Measurements from ENCODE around the gene RBCK1. TPM values are rescaled to one million over a fixed set of nuclear protein-coding genes. Genes with fewer than 3 reads are reported as not detected.

Gene RBCK1
- total and polyA plus RNA-seq, 8 donors = 89.6 to 104 (median 98.7) TPM

DNA sequence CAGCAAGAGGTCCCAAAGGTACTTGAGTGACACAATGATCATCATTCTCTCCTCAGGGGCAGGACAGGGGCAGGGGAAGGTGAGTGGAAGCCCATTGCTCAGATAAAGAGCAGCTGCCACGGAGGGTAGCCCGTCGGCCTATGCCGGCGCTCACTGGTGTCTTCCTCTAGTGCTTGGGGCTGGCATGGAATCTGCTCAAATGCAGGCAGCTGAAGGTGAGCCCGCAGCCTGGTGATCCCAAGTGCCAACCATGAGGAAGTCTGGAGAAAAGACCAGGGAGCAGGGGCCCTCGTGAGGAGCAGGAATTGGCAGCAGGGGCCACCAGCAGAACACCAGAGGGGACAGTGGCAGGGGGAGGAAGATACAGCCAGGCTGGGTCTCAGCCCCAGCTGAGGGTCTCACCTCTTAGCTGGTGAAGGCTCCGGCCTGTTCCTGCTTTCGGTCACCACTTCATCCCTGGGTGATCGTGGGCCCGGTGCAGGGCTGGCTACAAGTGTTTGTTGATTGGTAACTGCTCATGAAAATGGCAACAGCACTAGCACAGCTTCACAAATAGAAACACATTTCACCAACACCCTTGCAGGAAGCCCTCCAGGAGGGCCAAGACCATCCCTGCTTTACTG lies 24.7 kb downstream of the RBCK1 start:
- TF ChIP-seq, protein P1, sequence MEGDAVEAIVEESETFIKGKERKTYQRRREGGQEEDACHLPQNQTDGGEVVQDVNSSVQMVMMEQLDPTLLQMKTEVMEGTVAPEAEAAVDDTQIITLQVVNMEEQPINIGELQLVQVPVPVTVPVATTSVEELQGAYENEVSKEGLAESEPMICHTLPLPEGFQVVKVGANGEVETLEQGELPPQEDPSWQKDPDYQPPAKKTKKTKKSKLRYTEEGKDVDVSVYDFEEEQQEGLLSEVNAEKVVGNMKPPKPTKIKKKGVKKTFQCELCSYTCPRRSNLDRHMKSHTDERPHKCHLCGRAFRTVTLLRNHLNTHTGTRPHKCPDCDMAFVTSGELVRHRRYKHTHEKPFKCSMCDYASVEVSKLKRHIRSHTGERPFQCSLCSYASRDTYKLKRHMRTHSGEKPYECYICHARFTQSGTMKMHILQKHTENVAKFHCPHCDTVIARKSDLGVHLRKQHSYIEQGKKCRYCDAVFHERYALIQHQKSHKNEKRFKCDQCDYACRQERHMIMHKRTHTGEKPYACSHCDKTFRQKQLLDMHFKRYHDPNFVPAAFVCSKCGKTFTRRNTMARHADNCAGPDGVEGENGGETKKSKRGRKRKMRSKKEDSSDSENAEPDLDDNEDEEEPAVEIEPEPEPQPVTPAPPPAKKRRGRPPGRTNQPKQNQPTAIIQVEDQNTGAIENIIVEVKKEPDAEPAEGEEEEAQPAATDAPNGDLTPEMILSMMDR (IDR thresholded peaks at IDR 0.05) = no peak
- intact Hi-C loops (cut with DNase I) = no loop called here
- Histone ChIP-seq H3K4me1 (peaks cover 0 to 6% of the 10 kb centered on the region in 2 donors), H3K27me3 (no peaks in the 10 kb centered on the region), H3K27ac (no peak overlapping the region), H3K9me3 (no peaks in the 10 kb centered on the region), H3K36me3 (peaks cover 0 to 91% of the 10 kb centered on the region in 2 donors), H3K4me3 (no peak overlapping the region)
- no peak for ATAC-seq
- DNase-seq = no peak

DNA sequence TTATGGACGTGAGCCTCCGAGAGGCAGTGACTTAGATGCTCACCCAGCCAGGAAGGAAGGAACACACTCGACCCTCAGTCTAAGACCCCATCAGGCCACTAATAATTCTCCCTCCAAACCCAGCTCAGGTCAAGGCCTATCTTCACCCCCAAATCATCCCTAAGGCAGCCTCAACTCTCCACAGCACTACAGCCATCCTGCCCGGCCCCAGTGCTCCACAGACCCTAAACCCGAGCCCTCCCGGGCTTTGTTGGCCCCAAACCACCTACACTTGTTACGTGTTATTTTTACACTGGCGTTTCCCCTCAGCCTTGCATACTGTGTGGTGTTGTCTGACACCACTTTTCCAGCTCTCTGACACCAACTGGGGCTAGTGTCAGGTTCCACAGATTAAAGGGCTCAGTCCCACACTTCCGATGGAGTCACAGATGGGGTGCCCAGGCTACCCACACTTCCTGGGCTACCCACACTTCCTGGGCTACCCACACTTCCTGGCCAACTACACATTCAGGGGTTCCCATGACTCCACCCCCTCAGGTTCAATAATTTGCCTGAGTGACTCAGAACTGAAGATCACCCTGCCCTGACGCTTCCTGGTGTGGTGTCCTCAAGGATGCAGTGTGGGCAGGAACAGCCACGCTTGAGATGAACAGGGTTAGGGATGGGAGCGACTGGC lies 25.3 kb downstream of the RBCK1 start:
- peaks cover 0 to 13% of the 10 kb centered on the region in 2 donors for H3K4me1 ChIP-seq
- ATAC-seq (no peak), DNase-seq (no peak)
- no peak overlapping the region for H3K4me3 ChIP-seq
- H3K9me3 ChIP-seq = no peaks in the 10 kb centered on the region
- TF ChIP-seq, protein P1 (IDR thresholded peaks at IDR 0.05) = no peak
- peak overlapping the region in 1 of 2 donors; percentile 23 for H3K27ac ChIP-seq
- intact Hi-C loops (cut with DNase I) = no loop called here
- H3K27me3 ChIP-seq = no peaks in the 10 kb centered on the region
- peaks cover 0 to 92% of the 10 kb centered on the region in 2 donors for H3K36me3 ChIP-seq

DNA sequence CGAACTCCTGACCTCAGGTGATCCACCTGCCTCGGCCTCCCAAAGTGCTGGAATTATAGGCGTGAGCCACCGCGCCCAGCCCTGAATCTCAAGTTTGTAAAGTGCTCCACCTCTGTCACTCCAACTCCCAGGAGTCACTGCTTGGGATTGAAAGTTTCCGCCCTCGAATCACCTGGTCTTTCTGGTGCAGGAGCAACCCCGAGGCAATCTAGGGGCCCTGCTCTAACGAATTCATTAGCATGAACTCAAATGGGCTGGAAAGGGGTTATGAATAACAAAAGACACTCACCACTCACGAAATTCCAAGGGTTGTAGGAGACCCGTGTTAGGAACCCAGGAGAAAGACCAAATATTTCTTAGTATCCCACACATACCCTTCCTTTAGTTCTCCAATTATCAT lies 26.1 kb downstream of the RBCK1 start:
- H3K4me1 ChIP-seq = peaks cover 0 to 21% of the 10 kb centered on the region in 2 donors
- no peak overlapping the region for H3K27ac ChIP-seq
- no peaks in the 10 kb centered on the region for H3K27me3 ChIP-seq
- TF ChIP-seq, protein P1 (IDR thresholded peaks at IDR 0.05) = no peak
- ATAC-seq = no peak
- DNase-seq = no peak
- no peaks in the 10 kb centered on the region for H3K9me3 ChIP-seq
- intact Hi-C loops (cut with DNase I) = no loop called here
- H3K36me3 ChIP-seq = peaks cover 0 to 92% of the 10 kb centered on the region in 2 donors
- H3K4me3 ChIP-seq = no peak overlapping the region

DNA sequence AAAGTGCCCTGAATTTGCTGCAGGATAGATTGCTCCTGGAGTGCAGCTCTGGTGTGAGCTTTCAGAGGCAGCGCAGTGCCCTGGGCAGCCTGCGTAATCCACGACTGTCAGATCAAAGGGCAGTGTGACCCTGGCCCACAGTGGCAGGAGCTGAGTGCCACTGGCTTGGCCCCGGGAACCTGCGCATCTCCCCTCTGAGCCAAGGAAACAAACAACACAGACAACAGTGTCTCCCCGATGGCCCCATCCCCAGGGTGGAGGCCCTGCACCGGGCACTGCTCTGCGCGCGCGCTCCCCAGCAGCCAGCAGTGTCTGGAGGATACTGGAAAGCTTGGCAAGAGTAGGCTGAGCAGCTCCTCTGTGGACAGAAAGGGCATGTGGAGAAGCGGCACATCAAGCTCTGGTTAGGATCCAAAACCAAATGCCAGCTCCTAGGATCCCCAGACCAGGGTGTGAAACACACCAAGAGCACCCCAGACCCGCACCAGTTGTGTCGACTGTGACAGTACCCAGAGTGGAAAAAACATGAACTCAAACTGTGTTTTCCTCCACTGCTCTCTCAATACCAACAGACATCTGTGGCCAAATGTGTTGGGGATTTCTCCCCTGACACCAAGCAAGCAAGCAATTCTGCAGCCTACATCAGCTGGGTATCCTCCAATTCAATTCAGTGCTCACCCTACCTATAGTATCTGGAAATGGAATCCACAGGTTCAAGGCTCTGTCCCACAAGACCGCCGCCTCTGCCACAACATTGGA lies 26.7 kb downstream of the RBCK1 start:
- TF ChIP-seq, protein P1 (IDR thresholded peaks at IDR 0.05) = no peak
- Histone ChIP-seq H3K27ac (no peak overlapping the region), H3K9me3 (no peaks in the 10 kb centered on the region), H3K4me3 (no peak overlapping the region), H3K27me3 (no peaks in the 10 kb centered on the region), H3K4me1 (peaks cover 0 to 26% of the 10 kb centered on the region in 2 donors), H3K36me3 (peaks cover 0 to 92% of the 10 kb centered on the region in 2 donors)
- intact Hi-C loops (cut with DNase I) = no loop called here
- DNase-seq = no peak
- no peak for ATAC-seq

DNA sequence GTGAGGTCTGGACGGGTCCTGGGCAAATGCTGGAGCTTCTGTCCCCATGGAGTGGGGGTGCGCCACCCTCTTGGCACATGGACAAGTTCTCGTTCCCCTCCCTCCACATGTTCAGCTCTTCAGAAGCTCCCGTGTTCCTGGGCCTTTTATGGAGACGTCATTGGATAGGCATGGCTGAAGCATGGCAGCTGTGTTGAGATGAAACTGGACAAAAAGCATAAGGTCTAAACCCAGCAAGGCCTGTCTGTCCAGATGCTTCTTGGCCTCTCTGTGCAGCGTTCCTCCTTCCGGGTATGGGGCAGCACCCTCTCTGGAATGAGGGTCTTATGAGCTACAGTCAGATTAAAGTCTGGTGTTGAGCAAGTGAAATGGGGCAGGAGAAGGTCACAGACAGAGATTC lies 27.5 kb downstream of the RBCK1 start:
- no peak overlapping the region for H3K27ac ChIP-seq
- H3K36me3 ChIP-seq = peaks cover 0 to 92% of the 10 kb centered on the region in 2 donors
- TF ChIP-seq, protein P1 (IDR thresholded peaks at IDR 0.05) = no peak
- DNase-seq (no peak), ATAC-seq (no peak)
- no peaks in the 10 kb centered on the region for H3K27me3 ChIP-seq
- peaks cover 0 to 26% of the 10 kb centered on the region in 2 donors for H3K4me1 ChIP-seq
- H3K9me3 ChIP-seq = no peaks in the 10 kb centered on the region
- H3K4me3 ChIP-seq = no peak overlapping the region
- intact Hi-C loops (cut with DNase I) = no loop called here

Measured in left lung (tissue), 10 donors.